Left renal cortex interstitium (tissue), 4 donors: ENCODE data around the gene NCKAP1. TPM values are rescaled to one million over a fixed set of nuclear protein-coding genes. Genes with fewer than 3 reads are reported as not detected.
A peak's percentile ranks its signal among the peaks of the same experiment; 100 is the strongest.
"Not testable (repeated sequence)": the region's sequence is repeated elsewhere in the genome, so short reads cannot be mapped to it uniquely, and the experiment has no call there.

Experiments used
- DNase-seq, 4 donors: peaks; one replicate each; pipeline ENCODE4 v3.0.0-alpha.2; 2013; ENCODE audit warnings: low read depth in 4 of 4, low spot score in 2 of 4, missing footprints in 1 of 4
- polyA plus RNA-seq, 4 donors: library from polyadenylated mRNA; unstranded; fragments of 120-200 nt; gene quantifications; one replicate each; pipeline ENCODE4 v1.2.1, GENCODE V29; 2013; ENCODE audit not compliant: insufficient read length in 4 of 4

The NCKAP1 gene
- polyA plus RNA-seq, 4 donors = 109 to 142 (median 130) TPM

DNA sequence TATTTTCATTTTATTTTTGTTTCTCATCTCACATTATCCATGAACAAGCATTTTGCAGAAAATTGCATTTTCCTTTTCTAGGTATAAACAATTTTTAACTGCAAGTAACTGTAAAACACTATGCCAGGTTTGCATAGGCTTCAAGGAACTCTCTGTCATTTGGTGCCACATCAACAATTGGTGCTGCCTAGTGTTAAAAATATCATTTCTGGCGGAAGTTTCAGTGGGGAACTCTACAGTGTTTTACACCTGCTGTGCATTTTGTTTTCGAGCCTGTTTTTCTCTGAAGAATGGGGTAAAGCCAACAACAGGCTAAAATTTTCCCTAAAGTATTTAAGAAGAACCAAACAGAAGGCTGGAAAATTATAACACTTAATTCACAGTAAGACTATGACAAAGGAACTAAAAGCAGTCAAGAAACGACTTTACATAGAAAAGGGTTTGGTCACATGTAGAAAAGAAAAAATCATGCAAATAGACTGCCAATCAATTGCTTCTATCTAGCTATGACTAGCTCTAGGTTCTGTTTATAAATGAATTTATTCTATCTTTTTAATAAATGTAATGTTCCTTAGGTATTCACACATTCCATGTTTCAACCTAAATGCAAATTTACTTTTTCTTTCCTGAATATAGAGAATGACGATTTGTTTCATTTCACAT lies 150.4 kb downstream of the NCKAP1 start:
- no peak for DNase-seq

DNA sequence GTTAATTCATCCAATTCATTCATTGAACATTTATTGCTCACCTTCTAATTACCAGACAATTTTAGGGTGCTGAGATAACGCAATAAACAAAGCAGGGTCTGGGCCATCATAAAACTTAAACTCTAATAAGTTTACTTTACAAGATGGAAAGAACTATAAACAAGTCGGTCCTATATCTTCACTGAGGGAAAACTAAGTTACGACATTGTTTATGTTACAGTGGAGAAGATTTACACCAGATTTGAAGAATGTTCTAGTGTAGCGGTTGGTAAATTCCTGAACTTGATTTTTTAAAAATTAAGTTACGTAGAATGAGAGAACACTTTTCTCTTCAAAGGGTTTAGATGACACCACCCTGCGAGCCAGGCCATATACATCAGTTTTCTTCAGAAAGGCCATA lies 151.2 kb downstream of the NCKAP1 start:
- DNase-seq = no peak

DNA sequence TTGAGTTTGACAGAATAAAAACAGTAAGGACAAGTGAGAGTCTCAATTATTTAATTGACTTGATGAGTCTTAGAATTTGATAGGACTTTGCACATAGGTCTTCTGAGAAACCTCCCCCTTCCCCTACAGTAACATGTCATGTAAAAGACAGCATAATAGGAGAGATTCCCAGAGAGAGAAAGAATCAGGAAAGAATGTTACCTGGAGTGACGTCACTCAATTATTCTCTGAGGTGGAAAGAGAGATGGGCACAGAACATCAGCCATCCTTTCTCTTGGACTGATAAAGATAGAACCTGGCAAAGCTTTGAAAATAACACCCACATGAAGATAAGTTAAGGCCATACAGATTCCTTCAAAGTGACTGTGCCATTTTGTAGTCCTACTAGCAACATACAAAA lies 152.5 kb downstream of the NCKAP1 start:
- no peak for DNase-seq

DNA sequence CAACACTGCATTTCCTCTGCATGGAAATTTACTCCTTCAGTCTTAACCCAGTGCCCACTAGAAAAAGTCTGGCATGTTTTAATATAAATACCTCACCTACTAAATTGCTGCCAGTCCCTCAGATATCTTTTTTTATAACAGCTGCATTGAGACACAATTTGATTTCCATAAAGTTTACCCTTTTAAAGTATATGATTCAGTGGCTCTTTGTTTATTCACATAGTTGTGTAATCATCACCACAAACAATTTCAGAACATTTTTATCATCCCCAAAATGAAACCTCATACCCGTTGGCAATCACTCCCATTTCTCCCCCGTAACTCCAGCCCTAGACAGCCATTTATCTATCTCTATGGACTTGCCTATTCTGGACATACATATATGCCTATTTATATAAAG lies 154.8 kb downstream of the NCKAP1 start:
- no peak for DNase-seq

DNA sequence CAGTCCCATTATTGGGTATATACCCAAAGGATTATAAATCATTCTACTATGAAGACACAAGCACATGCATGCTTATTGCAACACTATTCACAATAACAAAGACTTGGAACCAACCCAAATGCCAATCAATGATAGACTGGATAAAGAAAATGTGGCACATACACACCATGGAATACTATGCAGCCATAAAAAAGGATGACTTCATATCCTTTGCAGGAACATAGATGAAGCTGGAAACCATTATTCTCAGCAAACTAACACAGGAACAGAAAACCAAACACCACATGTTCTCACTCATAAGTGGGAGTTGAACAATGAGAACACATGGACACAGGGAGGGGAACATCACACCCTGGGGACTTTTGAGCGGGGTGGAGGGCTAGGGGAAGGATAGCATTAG lies 158.2 kb downstream of the NCKAP1 start:
- DNase-seq = not testable (repeated sequence)

DNA sequence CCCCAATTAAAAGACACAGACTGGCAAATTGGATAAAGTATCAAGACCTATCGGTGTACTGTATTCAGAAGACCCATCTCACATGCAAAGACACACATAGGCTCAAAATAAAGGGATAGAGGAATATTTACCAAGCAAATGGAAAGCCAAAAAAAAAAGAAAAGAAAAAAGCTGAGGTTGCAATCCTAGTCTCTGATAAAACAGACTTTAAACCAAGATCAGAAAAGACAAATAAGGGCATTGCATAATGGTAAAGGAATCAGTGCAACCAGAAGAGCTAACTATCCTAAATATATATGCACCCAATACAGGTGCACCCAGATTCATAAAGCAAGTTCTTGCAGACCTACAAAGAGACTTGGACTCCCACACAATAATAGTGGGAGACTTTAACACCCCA lies 161.6 kb downstream of the NCKAP1 start:
- not testable (repeated sequence) for DNase-seq

DNA sequence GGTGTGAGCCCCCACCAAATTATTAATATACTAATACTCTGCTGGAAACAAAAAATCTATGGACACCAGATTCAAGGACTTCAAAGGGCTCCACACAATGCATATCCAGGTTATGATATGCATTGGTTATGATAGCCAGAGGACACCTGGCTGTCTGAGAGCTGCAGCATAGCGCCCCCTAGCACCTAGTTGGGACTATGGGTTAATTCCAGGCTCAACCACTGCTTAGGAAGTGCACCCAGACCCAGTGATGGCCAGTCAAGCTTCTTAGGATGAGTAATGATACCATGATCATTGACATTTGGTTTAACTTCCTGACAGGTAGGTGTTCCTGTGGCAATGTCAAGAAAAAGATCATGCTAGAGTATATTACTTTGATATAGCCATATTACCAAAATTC lies 168.0 kb downstream of the NCKAP1 start:
- DNase-seq = no peak

DNA sequence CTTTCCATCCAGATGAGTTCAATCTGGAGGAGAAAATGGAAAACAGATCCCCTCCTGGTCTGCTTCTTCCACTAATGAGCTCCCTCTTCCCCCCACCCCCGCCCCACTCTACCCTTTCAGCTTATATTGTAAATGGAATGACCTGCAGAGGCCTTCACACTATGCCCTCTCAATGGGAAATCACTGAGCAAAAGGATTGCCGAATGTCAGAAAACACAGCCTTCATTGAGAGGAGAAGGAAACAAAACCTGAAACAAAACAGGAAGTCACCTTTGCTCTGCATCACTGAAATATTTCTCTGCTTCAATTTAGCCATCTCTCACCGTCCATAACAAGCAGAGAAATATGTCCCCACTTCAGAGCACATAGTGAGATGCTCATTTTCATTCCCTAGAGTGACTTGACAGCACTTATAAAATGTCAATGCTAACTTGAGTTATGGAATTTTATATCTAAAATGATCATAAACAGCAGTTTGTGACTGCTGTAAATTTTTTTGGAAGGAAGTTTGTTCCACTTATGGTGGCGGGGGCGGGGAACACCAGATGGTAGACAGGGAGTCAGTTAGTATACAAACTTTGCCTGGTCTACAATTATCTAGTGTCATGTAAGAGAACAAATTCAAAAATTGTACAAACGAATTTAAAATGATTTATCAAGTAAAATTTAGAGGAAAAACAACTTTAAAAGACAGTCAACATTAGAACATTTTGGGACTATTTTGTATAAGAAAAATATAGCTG lies 170.0 kb downstream of the NCKAP1 start:
- DNase-seq = no peak

DNA sequence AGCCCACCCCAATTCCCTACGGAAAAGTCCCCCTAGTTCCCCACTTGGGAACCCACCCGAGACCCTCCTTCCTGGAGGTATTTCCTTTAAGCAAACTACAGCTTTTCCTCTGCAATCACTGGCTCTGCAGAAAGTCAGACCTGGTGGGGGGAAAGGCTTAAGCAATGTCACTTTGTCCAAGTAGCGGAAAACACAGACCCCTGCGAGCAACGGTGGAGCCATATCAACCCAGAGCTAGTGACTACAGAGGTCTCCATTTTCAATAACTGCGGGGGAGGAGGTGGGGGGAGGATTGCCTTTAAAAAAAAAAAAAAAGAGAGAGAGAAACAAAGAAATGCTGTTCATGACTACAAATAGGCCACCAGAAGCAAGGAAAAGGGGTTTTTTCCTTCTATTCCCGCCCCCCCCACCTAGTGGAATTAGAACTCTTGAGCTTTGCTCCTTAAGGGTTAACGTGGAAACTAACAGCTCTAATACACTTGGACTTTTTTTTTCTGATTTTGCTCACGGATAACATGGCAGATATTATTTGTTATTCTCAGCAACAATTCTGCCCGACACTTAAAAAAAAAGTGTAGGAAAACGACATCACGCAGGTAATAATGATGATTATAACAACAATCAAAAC lies 170.7 kb downstream of the NCKAP1 start:
- no peak for DNase-seq

DNA sequence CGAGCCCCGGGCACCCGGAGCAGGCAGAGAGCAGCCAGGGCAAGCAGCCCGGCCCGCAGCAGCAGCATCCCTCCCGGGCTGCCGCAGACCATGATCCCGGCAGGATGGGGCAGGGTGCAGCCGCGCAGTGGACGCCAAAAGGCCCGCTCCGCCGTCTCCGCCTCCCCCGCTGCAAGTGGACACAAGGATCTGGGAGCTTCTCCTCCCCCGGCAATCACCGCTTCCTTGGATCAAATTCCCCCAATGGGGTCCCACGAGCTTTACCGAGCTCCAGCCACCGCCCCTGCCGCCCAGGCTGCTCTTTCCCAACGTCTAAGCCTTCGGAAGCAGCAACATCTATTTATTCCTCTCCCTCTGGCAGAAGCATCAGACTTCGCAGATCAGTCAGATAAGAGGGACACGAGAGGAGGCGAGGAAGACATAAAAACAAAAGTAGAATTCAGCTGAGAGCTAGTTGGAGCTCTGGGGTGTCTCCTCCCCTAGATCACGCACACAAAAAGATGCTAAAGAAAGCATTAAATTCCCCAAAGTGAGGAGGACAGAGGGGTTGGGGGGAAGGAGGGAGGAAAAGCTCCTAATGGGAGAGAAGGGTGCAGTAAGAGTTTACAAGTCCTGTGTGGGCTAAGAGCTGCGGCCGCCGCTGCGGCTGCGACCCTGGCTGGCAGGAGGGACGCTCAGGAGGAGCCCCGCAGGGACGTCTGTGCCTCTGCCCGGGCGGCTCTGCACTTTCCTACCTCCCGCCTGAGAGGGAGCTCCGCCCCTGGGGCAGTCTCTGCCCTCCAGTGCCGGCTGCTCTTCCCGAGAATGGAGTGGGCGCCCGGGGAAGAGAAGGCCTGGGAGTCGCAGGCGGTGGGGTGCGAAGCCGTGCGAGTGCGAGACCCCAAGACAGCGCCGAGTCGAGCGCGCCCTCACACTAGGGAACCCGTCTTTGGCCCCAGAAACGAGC lies 171.5 kb downstream of the NCKAP1 start, which contains the start of gene FRZB:
Gene FRZB, minus strand, starts transcription at position 177 of the 946 bp plus-strand sequence. Its CDS starts 85 bp downstream, at position 92.
- DNase-seq = peak; percentile 57 to 81 (median 76)

DNA sequence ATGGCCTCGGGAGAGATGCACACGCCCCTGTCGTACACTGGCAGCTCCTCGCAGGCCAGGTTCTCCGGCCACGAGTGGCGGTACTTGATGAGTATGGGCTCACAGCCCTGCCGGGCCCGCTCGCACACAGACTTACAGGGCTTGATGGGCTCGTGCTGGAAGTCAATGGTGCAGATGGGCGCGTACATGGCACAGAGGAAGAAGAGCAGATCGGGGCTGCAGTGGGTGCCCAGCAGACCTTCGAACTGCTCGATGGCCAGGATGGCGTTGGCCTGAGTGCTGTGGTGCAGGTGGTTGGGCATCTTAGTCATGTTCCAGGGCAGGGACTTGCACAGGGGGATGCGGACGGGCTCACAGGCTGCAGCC lies 172.2 kb downstream of the NCKAP1 start:
- DNase-seq = no peak

DNA sequence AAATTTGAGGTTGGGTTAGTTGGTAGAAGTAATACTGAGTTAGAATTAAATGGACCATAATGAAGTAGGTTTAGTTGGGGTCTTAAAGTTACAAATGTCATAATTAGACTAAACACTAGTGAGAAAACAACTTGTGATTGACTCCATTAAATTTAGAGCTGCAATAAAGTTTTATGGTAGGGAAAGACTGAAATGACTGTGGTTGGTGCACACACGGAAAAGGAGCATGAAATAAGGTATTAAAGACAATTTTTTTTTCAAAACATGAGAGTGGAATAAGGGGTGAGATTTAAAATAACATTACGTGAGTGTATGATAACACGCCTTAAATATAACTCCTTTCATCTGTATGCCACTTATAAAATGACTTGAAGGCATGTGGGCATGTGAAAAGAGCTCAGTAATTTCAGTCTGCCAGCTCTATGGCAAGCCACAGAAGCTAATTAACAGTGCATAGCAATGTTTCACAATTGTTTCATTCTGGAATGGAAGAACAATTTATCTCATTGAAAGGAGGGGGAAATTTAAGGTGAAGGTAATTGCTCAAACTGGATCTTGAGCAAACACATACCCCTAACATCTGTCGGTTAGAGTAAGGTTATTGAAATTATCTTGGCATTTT lies 173.2 kb downstream of the NCKAP1 start:
- DNase-seq = no peak

DNA sequence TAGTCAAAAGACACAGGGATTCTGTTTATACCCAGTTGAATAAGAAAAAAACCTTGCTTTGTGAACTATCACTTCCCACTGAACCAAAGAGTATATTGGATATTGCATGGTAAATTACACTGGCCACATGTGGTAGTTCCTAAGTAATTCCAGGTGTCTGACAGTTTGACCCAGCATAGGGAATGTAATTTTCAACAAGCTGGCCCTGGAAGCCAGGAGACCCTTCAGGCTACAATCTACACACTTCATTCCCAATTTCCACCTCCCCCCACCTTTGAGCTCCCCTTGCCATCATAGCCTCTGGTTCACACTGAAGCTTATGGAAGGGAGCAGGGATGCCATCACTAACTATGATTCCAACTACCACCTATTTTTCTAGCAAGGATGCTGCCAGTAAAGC lies 174.6 kb downstream of the NCKAP1 start:
- no peak for DNase-seq

DNA sequence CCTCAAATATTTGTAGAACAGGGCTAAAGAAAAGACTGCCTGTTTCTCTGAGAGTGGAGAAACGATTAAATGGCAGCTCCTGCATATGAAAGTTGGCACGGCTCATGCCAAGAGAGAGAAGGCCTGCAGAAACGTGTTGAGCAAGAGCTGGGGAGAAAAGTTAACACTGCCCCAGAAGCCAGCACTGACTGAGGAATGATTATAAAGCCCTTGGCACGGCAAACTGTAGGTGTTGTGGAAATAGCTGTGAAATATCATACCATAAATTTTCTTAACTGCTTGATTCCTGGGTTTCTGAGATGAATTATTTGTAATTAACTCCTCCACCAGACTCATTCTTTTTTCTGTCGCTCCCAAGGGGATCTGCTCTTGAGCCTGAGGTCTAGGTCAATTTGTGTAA lies 176.2 kb downstream of the NCKAP1 start:
- no peak for DNase-seq

DNA sequence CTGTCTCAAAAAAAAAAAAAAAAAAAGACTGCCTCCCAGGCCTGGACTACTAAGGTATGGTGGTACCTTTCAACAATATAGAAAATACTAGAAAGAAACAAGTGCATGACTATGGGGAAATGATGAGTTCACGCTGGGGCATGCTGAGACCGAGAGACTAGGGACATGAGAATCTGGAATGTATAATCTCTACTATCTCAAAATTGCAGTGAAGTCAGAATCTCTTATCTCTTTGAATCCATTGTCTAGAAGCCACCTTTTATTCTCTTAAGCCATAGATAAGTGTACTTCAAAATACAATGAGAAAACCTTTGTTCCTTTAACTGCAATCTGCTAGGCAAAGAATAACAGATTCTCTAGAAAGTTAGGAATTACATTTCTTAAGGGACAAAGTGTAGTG lies 177.4 kb downstream of the NCKAP1 start:
- no peak for DNase-seq

Other genes starting within 250 kb of the NCKAP1 start
- 10 to 100 TPM in 2 of 4 donors, 1 to 10 TPM in 2; 9.1 to 15.7 (median 10.5) TPM for gene FRZB, start 171.8 kb downstream of the NCKAP1 start, polyA plus RNA-seq
- gene DUSP19, start 40.3 kb upstream of the NCKAP1 start, polyA plus RNA-seq = 1 to 10 TPM; 3.9 to 6.6 (median 5.4) TPM
- 10 to 100 TPM; 23.6 to 29.3 (median 24.7) TPM for gene NUP35, start 86.0 kb upstream of the NCKAP1 start, polyA plus RNA-seq